Measurements from ENCODE around the gene PDE6G.

Gene PDE6G

GRCh38 chr17:81672504-81672903 is 16.2 kb upstream of the PDE6G start:
- Histone ChIP-seq H3K4me1 (ENCODE audit: control insufficient read depth, insufficient read depth, low read length) (peaks cover 4% of the 10 kb centered on the region; the same call in 1 of the 2 replicates), H3K36me3 (ENCODE audit: control insufficient read depth in 2 of 2, insufficient read depth in 1 of 2, low read length in 2 of 2) (peaks cover 47 to 76% of the 10 kb centered on the region in 2 experiments; a peak in 2 of 3 replicates), H3K4me3 (ENCODE audit: low read depth, low read length) (no peak overlapping the region), H3K27ac (ENCODE audit: extremely low read depth, low read depth, low read length) (no peak overlapping the region), H3K9me3 (ENCODE audit: control insufficient read depth, insufficient read depth, low read depth, low read length) (no peaks in the 10 kb centered on the region)
- ChIA-PET POLR2A (interaction anchor here (0.6 to 3.0 kb wide), 3 partner anchors 10 to 38 kb away, joined by 3 to 16 read pairs (median 3); partner anchors contain the start of genes ARL16 and HGS), CTCF (interaction anchor here (0.6 to 0.9 kb wide), 2 partner anchors 11 to 14 kb away, joined by 3 to 7 read pairs; partner anchors contain the start of genes ARL16 and HGS)
- TF ChIP-seq AEBP2 (tag by site-specific recombination; IDR thresholded peaks at IDR 0.05; ENCODE audit: borderline replicate concordance) (no peak), KLF10 (tag by site-specific recombination; IDR thresholded peaks at IDR 0.05) (no peak), ZBTB49 (tag by site-specific recombination; IDR thresholded peaks at IDR 0.05; ENCODE audit: low read depth) (no peak), FEZF1 (tag by site-specific recombination; IDR thresholded peaks at IDR 0.05) (no peak), BCL11A (tag by site-specific recombination; IDR thresholded peaks at IDR 0.05; ENCODE audit: low read depth) (no peak), ZBTB21 (tag by site-specific recombination; IDR thresholded peaks at IDR 0.05) (no peak), PRDM6 (tag by site-specific recombination; IDR thresholded peaks at IDR 0.05) (no peak), SP2 (tag by site-specific recombination; IDR thresholded peaks at IDR 0.05) (no peak), SALL2 (tag by site-specific recombination; IDR thresholded peaks at IDR 0.05; ENCODE audit: borderline replicate concordance) (no peak), PRDM2 (tag by site-specific recombination; IDR thresholded peaks at IDR 0.05; ENCODE audit: borderline replicate concordance) (no peak), ZNF423 (tag by site-specific recombination; IDR thresholded peaks at IDR 0.05) (no peak), ZBTB11 (tag by site-specific recombination; conservative IDR thresholded peaks at IDR 0.05; ENCODE audit: low read depth) (no peak), ZNF112 (tag by site-specific recombination; IDR thresholded peaks at IDR 0.05) (no peak), ZNF707 (tag by site-specific recombination; IDR thresholded peaks at IDR 0.05) (no peak)
